Neural progenitor cell (in vitro differentiated cells): ENCODE results near the gene PAM. TPM values are rescaled to one million over a fixed set of nuclear protein-coding genes. Genes with fewer than 3 reads are reported as not detected.

ENCODE experiments used
- DNase-seq: peaks from one replicate; pipeline ENCODE4 v3.0.0-alpha.2; 2016; ENCODE audit warnings: low spot score
- H2AFZ ChIP-seq: fragments of 200-600 bp; sonication (generic); replicated peaks from 2 replicates; pipeline ENCODE4 v1.6.1; 2016; ENCODE audit warnings: antibody characterized with exemption
- H3F3A ChIP-seq: fragments of 200-600 bp; sonication (generic); 2 replicates; pipeline ENCODE4 v1.6.1; 2016; ENCODE audit warnings: antibody characterized with exemption, low read depth
- H3K27ac ChIP-seq: fragments of 200-600 bp; sonication (generic); 2 replicates; pipeline ENCODE4 v1.5.1; 2016; ENCODE audit warnings: mild to moderate bottlenecking
- H3K27me3 ChIP-seq: fragments of 200-600 bp; sonication (generic); 2 replicates; pipeline ENCODE4 v1.6.1; 2016; ENCODE audit warnings: mild to moderate bottlenecking, moderate library complexity
- H3K36me3 ChIP-seq: fragments of 200-600 bp; sonication (generic); 2 replicates; pipeline ENCODE4 v1.5.1; 2016
- H3K4me1 ChIP-seq: fragments of 200-600 bp; sonication (generic); 2 replicates; pipeline ENCODE4 v1.6.1; 2016; ENCODE audit warnings: mixed run types
- H3K4me2 ChIP-seq: fragments of 200-600 bp; sonication (generic); 2 replicates; pipeline ENCODE4 v1.6.1; 2016
- H3K4me3 ChIP-seq: fragments of 200-600 bp; sonication (generic); 2 replicates; pipeline ENCODE4 v1.5.1; 2016
- H3K79me2 ChIP-seq: fragments of 200-600 bp; sonication (generic); 2 replicates; pipeline ENCODE4 v1.6.1; 2016; ENCODE audit warnings: low read depth
- H3K9ac ChIP-seq: fragments of 200-600 bp; sonication (generic); 2 replicates; pipeline ENCODE4 v1.6.1; 2016
- H3K9me3 ChIP-seq: fragments of 200-600 bp; sonication (generic); 2 replicates; pipeline ENCODE4 v1.5.1; 2016; ENCODE audit warnings: low read depth
- H4K20me1 ChIP-seq: fragments of 200-600 bp; sonication (generic); 2 replicates; pipeline ENCODE4 v1.6.1; 2016; ENCODE audit warnings: low read depth
- H3K27ac Mint-ChIP-seq: 3 replicates; pipeline ENCODE4 v1.8.0; 2021; ENCODE audit warnings: mixed read lengths
- H3K27me3 Mint-ChIP-seq: 2 replicates; pipeline ENCODE4 v1.8.0; 2022; ENCODE audit warnings: low read depth, mild to moderate bottlenecking, inconsistent platforms, moderate library complexity, mixed read lengths; ENCODE audit not compliant: insufficient read depth
- H3K36me3 Mint-ChIP-seq: 3 replicates; pipeline ENCODE4 v1.8.0; 2021; ENCODE audit warnings: mixed read lengths
- H3K4me1 Mint-ChIP-seq: 3 replicates; pipeline ENCODE4 v1.8.0; 2021; ENCODE audit warnings: mixed read lengths
- H3K4me3 Mint-ChIP-seq: 3 replicates; pipeline ENCODE4 v1.8.0; 2021; ENCODE audit warnings: mild to moderate bottlenecking, moderate library complexity, mixed read lengths
- H3K9me3 Mint-ChIP-seq: 3 replicates; pipeline ENCODE4 v1.8.0; 2020; ENCODE audit warnings: mixed read lengths
- CTCF ChIP-seq: fragments of 200-600 bp; sonication (generic); IDR thresholded peaks from 2 replicates; pipeline ENCODE4 v1.5.1; 2017; ENCODE audit warnings: antibody characterized with exemption, mild to moderate bottlenecking
- EZH2 ChIP-seq: fragments of 200-600 bp; sonication (generic); IDR thresholded peaks from 2 replicates; pipeline ENCODE4 v1.6.1; 2017; ENCODE audit warnings: antibody characterized with exemption, mild to moderate bottlenecking, moderate library complexity
- EZH2phosphoT487 ChIP-seq: fragments of 200-600 bp; sonication (generic); IDR thresholded peaks from 2 replicates; pipeline ENCODE4 v1.6.1; 2017; ENCODE audit warnings: antibody characterized with exemption
- total RNA-seq: library from RNA; depleted of rRNA; stranded (reverse); fragments of >200 nt; gene quantifications from 2 replicates; pipeline ENCODE4 v1.2.3, GENCODE V29; 2015; ENCODE audit warnings: low replicate concordance

Gene PAM
- total RNA-seq, 1 donor from 2014 or later: 246 TPM

GRCh38 chr5:102802708-102803458, 47.8 kb downstream of the PAM start:
- peak overlapping the region; percentile 4 for H3K27ac Mint-ChIP-seq
- H3K9ac ChIP-seq: no peak overlapping the region
- peaks cover 67% of the 10 kb centered on the region for H3K4me1 Mint-ChIP-seq
- no peak for DNase-seq
- H3K4me2 ChIP-seq: no peak overlapping the region
- H3K4me3 ChIP-seq: no peak overlapping the region
- H3K36me3 ChIP-seq: no peaks in the 10 kb centered on the region
- H2AFZ ChIP-seq: no peak overlapping the region
- peaks cover 47% of the 10 kb centered on the region for H3K4me1 ChIP-seq
- H3K36me3 Mint-ChIP-seq: peaks cover 9% of the 10 kb centered on the region
- H3K27me3 ChIP-seq: no peaks in the 10 kb centered on the region
- no peaks in the 10 kb centered on the region for H3K9me3 ChIP-seq
- TF ChIP-seq EZH2phosphoT487 (no peak), CTCF (no peak), EZH2 (no peak)
- peaks cover 7% of the 10 kb centered on the region for H4K20me1 ChIP-seq
- H3K27me3 Mint-ChIP-seq: no peaks in the 10 kb centered on the region
- no peak overlapping the region for H3K4me3 Mint-ChIP-seq
- no peaks in the 10 kb centered on the region for H3K79me2 ChIP-seq
- peaks cover 21% of the 10 kb centered on the region for H3F3A ChIP-seq
- peaks cover 2% of the 10 kb centered on the region for H3K9me3 Mint-ChIP-seq
- no peak overlapping the region for H3K27ac ChIP-seq

DNA sequence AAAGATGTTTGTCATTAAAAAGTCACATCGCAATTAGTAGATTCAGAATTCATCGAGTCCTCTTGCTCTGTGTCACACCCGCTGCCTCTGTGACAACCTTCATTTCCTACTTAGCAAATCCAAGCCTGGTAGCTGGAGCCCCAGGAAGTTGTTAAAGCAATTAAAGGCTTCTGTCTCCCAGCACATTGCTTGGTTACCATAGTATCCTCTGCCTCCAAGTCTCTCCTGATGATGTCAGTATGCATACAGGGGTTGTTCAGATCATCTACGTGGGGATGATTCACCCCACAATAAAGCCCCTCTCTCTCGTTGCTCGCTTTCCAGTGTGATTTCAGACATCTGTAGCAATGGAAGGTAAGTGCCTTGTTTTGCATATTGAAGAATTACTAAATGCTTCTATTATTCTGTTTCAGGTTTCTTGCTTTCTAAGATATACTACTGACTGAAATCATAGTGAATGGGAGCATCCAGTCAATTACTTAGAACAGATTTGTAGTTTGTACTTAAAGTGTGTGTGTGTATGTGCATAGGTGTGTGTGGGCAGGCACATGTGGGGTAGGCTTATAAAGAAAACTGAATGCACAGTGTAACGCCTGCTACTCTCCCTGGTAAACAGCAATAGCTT, 52.9 kb downstream of the PAM start:
- H3K27me3 Mint-ChIP-seq: no peaks in the 10 kb centered on the region
- TF ChIP-seq EZH2 (no peak), CTCF (no peak), EZH2phosphoT487 (no peak)
- Histone ChIP-seq H3K4me2 (peak overlapping the region; percentile 57), H4K20me1 (peaks cover 15% of the 10 kb centered on the region), H2AFZ (no peak overlapping the region), H3K4me3 (no peak overlapping the region), H3K27ac (peak overlapping the region; percentile 14), H3K9me3 (no peaks in the 10 kb centered on the region), H3K4me1 (peaks cover 27% of the 10 kb centered on the region), H3K79me2 (peaks cover 7% of the 10 kb centered on the region), H3K9ac (no peak overlapping the region), H3F3A (peaks cover 6% of the 10 kb centered on the region), H3K36me3 (no peaks in the 10 kb centered on the region), H3K27me3 (no peaks in the 10 kb centered on the region)
- H3K4me3 Mint-ChIP-seq: no peak overlapping the region
- peaks cover 14% of the 10 kb centered on the region for H3K36me3 Mint-ChIP-seq
- peaks cover 44% of the 10 kb centered on the region for H3K4me1 Mint-ChIP-seq
- peak; percentile 47 for DNase-seq
- no peaks in the 10 kb centered on the region for H3K9me3 Mint-ChIP-seq
- H3K27ac Mint-ChIP-seq: no peak overlapping the region

- TF ChIP-seq EZH2 (no peak), CTCF (no peak), EZH2phosphoT487 (no peak)
- H3K27ac ChIP-seq: no peak overlapping the region
- Mint-ChIP-seq H3K36me3 (peaks cover 13% of the 10 kb centered on the region), H3K9me3 (no peaks in the 10 kb centered on the region), H3K27ac (no peak overlapping the region), H3K27me3 (no peaks in the 10 kb centered on the region), H3K4me1 (peaks cover 48% of the 10 kb centered on the region), H3K4me3 (no peak overlapping the region)
- no peaks in the 10 kb centered on the region for H3K9me3 ChIP-seq
- peaks cover 7% of the 10 kb centered on the region for H3K79me2 ChIP-seq
- H2AFZ ChIP-seq: no peak overlapping the region
- H3F3A ChIP-seq: peaks cover 6% of the 10 kb centered on the region
- no peak for DNase-seq
- no peak overlapping the region for H3K4me2 ChIP-seq
- peaks cover 27% of the 10 kb centered on the region for H3K4me1 ChIP-seq
- no peaks in the 10 kb centered on the region for H3K36me3 ChIP-seq
- no peaks in the 10 kb centered on the region for H3K27me3 ChIP-seq
- peaks cover 15% of the 10 kb centered on the region for H4K20me1 ChIP-seq
- no peak overlapping the region for H3K4me3 ChIP-seq
- H3K9ac ChIP-seq: no peak overlapping the region
These were observed 53.9 kb downstream of the PAM start for GRCh38 chr5:102809033-102809432.
